H54 (cell line): ENCODE results near the gene M6PR.
"Not testable (repeated sequence)": the region's sequence is repeated elsewhere in the genome, so short reads cannot be mapped to it uniquely, and the experiment has no call there.

ENCODE experiments used
- DNase-seq: peaks from one replicate; pipeline ENCODE4 v3.0.0; 2011; ENCODE audit warnings: low spot score, mixed read lengths; ENCODE audit not compliant: insufficient read length
- FAIRE-seq: peaks from 3 replicates; lab custom pipeline; 2011; peaks lifted over from hg19 to GRCh38; lab: Jason Lieb, UNC
- POLR2A ChIP-seq: IDR thresholded peaks from 2 replicates; pipeline ENCODE4 v1.6.1; 2011; ENCODE audit warnings: low read depth, mild to moderate bottlenecking, low read length

M6PR gene

GRCh38 chr12:8913702-8914032 lies 35.8 kb downstream of the M6PR start:
- FAIRE-seq (no peak), DNase-seq (no peak)
- TF ChIP-seq POLR2A = no peak

GRCh38 chr12:8912914-8913313 lies 36.5 kb downstream of the M6PR start:
- no peak for TF ChIP-seq POLR2A
- FAIRE-seq = no peak
- no peak for DNase-seq

GRCh38 chr12:8911606-8912268 lies 37.7 kb downstream of the M6PR start:
- FAIRE-seq (no peak), DNase-seq (no peak)
- no peak for TF ChIP-seq POLR2A

- no peak for TF ChIP-seq POLR2A
- no peak for DNase-seq
- no peak for FAIRE-seq
Observed at GRCh38 chr12:8909752-8910151, 39.7 kb downstream of the M6PR start.

GRCh38 chr12:8907513-8907912 lies 41.9 kb downstream of the M6PR start:
- DNase-seq (no peak), FAIRE-seq (no peak)
- TF ChIP-seq POLR2A = no peak

GRCh38 chr12:8906266-8907180 lies 42.9 kb downstream of the M6PR start:
- TF ChIP-seq POLR2A = no peak
- FAIRE-seq (no peak), DNase-seq (no peak)

GRCh38 chr12:8905546-8905945 lies 43.9 kb downstream of the M6PR start:
- FAIRE-seq (no peak), DNase-seq (no peak)
- no peak for TF ChIP-seq POLR2A

GRCh38 chr12:8904665-8905064 lies 44.8 kb downstream of the M6PR start:
- no peak for TF ChIP-seq POLR2A
- FAIRE-seq = no peak
- no peak for DNase-seq

GRCh38 chr12:8903646-8904045 lies 45.8 kb downstream of the M6PR start:
- no peak for FAIRE-seq
- no peak for DNase-seq
- no peak for TF ChIP-seq POLR2A

GRCh38 chr12:8902703-8903102 lies 46.7 kb downstream of the M6PR start:
- FAIRE-seq, DNase-seq: not testable (repeated sequence)

GRCh38 chr12:8899830-8900229 lies 49.6 kb downstream of the M6PR start:
- FAIRE-seq (no peak), DNase-seq (no peak)
- TF ChIP-seq POLR2A = no peak

GRCh38 chr12:8897081-8897480 lies 52.4 kb downstream of the M6PR start:
- no peak for FAIRE-seq
- no peak for DNase-seq
- no peak for TF ChIP-seq POLR2A

- no peak for TF ChIP-seq POLR2A
- FAIRE-seq = no peak
- DNase-seq = no peak
Observed at GRCh38 chr12:8894986-8895385, 54.5 kb downstream of the M6PR start.

- TF ChIP-seq POLR2A = no peak
- DNase-seq = no peak
- no peak for FAIRE-seq
Observed at GRCh38 chr12:8894378-8894777, 55.1 kb downstream of the M6PR start.

- FAIRE-seq (no peak), DNase-seq (no peak)
- TF ChIP-seq POLR2A = no peak
Observed at GRCh38 chr12:8891976-8892375, 57.5 kb downstream of the M6PR start.
